Activated CD4-positive, CD25-positive, alpha-beta regulatory T cell treated with anti-CD3 and anti-CD28 coated beads, Interleukin-2, amount 50 U/mL, for 24 hours (primary cell): Measurements from ENCODE around the gene USP49.
"Not testable (repeated sequence)": the region's sequence is repeated elsewhere in the genome, so short reads cannot be mapped to it uniquely, and the experiment has no call there.

Experiments used
- ATAC-seq, 2 donors: fragments of 150-1000 bp; cut with Tn5 transposase; one replicate each; pipeline ENCODE4 v1.10.0; 2021; ENCODE audit warnings: mild to moderate bottlenecking in 1 of 2, moderate library complexity in 1 of 2

Gene USP49

DNA sequence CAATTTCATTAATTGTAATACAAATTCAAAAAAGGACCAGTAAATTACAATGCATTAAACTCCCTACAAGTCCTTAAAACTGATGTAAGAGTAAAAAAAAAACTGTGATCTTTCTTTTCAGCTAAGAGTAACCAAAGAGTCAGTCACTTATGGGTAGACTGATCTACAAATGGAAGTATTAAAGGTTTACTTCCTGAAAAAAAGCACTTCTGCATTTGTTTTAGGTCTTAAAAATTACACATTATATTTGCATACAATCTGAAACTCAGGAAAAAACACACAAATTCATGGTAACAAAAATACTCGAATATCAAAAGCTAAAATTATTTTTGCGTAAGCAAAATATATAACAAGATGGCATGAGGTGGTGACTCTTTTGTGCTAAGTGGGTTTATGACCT is 23.5 kb downstream of the USP49 start:
- ATAC-seq: no peak

DNA sequence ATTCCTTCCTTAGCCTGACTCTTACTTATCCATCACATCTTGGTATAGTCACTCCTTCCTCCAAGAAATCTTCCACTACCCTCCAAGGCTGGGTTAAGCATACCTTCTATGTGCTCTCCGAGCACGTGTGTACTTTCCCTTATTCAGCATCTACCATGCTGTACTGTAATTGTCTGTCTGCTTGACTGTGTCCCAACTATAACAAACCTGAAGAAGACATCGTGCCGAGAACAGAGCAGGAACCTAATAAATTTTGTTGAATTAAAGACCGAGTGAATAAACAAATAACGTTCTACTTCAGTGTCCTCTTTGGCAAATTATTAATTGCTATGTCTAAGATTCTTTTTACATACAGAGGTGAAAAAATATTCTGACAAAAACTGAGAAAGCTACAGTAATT is 35.8 kb downstream of the USP49 start:
- ATAC-seq: no peak

GRCh38 chr6:41858703-41859102 is 36.5 kb downstream of the USP49 start:
- ATAC-seq: no peak

- no peak for ATAC-seq
Measured at GRCh38 chr6:41850861-41851260, 44.3 kb downstream of the USP49 start.

DNA sequence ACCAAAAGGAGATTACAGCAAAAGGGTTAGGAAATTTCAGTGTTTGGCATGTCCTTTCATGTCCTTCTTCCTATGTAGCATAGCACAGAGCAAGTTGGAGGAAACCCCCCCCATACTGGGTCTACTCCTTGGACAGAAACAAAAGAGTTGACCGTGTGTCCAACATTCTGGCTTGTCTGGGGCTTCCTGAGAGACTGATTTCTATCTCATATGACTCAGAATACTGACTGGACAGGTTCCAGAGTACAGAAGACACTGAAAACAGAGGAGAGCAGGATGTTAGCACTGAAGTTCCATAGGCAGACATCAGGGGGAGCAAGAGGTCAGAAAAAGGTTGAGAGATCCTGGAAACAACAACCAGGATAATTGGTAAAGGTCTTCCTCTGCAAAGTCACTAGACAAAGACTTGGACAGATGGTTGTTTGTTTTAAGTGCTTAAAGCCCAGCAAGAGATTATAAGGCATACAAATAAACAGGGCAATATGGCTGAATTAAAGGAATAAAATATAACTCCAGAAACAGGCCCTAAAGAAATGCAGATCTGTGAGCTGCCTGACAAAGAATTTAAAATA is 48.4 kb downstream of the USP49 start:
- ATAC-seq: peak; percentile 38 to 60

DNA sequence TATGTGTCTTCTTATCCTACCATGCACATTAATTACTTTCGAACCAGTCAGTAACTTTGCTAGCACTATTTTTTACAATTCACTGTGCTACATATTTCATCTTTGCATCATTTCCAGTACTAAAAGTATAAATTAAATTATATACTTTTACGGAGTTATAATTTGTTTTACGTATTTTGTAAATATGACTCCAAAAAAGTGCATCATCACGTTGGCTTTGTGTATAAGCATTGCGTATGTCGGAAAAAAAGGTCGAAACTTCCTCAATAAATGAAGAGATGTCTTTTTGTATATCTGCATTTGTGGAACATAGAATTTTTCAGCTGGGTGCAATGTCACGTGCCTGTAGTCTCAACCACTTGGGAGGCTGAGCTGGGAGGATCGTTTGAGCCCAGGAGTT is 52.0 kb downstream of the USP49 start:
- no peak for ATAC-seq

DNA sequence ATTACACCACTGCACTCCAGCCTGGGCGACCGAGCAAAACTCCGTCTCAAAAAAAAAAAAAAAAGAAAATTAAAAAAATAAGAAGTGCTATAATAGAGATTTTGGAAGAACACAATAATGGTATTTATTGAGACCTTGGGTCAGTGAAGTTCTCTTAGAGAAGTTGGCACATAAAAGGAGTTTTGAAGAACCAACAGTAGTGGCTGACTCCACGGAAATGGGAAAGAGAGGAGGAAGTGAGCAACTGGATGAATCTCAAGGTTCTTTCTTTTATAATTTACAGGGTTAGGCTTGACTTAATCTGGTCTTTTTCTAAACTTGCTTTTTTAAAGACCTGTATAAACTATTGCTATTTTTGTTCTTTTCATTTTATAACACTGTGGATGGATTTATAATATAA is 54.8 kb downstream of the USP49 start:
- no peak for ATAC-seq

- no peak for ATAC-seq
Measured at GRCh38 chr6:41836660-41837052, 58.5 kb downstream of the USP49 start.

- ATAC-seq: no peak
Measured at GRCh38 chr6:41836022-41836659, 59.0 kb downstream of the USP49 start.

GRCh38 chr6:41832263-41832662 is 62.9 kb downstream of the USP49 start:
- no peak for ATAC-seq

- ATAC-seq: no peak
Measured at GRCh38 chr6:41826343-41827022, 68.7 kb downstream of the USP49 start.

DNA sequence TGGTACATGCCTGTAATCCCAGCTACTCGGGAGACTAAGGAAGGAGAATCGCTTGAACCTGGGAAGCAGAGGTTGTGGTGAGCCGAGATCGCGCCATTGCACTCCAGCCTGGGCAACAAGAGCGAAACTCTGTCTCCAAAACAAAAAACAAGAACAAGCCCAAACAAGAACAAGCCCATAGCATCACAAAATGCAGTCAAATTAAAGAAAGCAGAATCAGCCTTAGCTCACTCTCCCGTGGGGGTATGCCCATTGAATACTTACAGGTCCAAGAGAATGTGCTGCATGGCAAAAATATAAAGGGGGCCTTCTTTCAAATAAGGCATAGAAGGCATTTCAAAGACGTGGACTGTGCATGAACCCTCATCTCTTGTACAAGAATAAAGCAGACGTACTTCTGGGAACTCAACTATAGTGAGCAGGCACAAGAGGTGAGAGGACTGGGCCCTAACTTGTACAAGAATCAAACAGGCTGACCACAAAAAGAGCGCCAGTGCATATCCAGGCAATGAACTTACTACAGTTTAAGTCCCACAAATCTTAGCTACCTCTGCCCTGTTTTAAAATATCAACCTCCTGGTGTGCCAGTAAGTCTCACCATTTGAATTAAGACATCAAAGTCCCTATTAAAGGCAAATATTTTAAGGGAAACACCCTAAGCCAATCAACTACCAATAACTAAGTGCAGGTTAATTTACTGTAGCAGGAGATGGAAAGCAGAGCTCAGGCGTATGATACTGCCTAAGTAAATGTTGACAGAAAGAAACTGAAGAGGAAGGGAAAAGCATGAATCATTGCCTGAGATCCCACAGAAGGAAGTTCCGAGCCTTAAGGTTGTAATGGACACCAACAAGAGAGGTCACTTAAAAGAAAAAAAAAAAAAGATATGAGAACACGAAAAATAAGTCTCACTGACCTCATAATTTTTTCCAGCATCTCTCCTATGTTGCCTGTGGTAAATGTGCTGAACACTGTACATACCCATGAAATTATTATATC is 70.3 kb downstream of the USP49 start:
- ATAC-seq: no peak

DNA sequence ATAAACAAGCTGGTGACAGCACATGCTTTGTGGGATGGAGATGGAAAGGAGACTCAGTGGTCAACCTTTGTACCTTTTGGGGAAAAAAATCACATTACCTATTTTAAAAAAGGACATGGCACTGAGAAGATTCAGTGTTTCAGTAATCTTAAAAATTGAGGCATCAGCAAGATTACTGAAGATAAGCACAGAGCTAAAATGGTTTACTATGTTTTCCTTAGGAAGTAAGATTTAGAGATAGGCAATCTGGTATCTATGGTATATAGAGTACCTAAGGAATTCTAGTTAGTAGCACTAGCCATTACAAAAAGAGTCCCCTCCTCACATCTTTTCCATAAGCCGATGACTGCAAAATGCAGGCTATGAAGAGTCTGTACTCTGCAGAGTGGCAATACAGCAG is 72.0 kb downstream of the USP49 start:
- no peak for ATAC-seq

DNA sequence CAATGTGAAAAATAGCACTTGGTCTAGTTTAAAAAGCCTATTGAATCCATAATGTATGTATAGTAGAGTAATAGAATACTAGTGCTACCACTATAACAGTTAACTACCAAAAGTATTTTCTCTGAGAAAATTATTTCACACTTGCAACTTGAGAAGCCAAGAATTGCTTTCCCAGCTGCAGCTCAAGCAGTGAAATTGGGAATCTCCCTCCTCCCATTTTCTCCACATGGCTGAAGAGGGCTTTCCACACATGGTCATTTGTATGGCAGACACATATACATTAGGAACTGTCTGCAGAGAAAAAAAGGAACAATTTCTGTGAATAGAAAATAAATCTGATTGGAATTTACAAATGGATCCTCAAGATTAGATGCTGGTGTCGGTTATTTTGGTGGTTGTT is 73.2 kb downstream of the USP49 start:
- ATAC-seq: no peak

DNA sequence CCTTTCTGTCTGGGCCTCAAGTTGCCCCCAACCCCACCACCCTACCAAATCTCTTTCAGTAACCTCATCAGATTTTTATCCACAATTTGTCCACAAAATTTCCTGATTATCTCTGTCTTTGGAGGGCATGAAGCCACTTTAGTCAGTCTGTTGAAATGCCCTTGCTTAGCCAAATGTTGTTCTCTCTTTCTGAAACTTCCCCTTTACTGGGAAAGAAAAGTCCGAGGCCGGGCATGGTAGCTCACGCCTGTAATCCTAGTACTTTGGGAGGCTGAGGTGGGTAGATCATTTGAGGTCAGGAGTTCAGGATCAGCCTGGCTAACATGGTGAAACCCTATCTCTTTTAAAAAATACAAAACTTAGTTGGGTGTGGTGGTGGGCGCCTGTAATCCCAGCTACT is 73.9 kb downstream of the USP49 start:
- no peak for ATAC-seq

- ATAC-seq: no peak
Measured at GRCh38 chr6:41818271-41819054, 76.7 kb downstream of the USP49 start.

DNA sequence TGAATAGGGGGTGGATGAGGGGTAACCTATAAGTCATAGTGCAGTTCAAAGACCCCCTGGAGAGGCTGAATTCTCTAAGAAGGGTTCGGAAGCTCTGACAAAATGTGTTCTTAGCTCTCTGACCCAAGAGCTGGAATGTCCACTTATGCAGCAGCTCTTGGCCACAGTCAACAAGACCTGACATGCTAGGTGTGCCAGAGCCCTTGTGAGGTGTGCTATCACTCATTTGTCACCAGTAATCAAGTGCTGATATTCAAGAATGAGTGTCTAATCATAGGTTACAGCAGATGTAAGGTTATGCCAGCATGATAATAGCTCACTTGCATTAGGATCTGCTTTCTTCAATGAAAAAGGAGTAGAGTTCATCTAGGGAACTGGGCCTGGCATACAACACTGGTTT is 79.6 kb downstream of the USP49 start:
- ATAC-seq: no peak

GRCh38 chr6:41814629-41815028 is 80.5 kb downstream of the USP49 start:
- no peak for ATAC-seq

- ATAC-seq: no peak
Measured at GRCh38 chr6:41813956-41814355, 81.2 kb downstream of the USP49 start.

GRCh38 chr6:41813469-41813868 is 81.7 kb downstream of the USP49 start:
- no peak for ATAC-seq

DNA sequence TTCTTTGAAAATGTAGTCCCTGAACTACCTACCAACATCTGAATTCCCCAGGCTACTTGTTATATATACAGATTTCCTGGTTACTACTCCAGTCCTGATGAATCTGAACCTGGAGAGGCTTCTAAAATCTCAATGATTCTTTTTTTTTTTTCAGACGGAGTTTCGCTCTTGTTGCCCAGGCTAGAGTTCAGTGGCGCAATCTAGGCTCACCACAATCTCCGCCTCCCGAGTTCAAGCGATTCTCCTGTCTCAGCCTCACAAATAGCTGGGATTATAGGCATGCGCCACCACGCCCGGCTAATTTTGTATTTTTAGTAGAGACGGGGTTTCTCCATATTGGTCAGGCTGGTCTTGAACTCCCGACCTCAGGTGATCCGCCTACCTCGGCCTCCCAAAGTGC is 83.2 kb downstream of the USP49 start:
- ATAC-seq: not testable (repeated sequence)

DNA sequence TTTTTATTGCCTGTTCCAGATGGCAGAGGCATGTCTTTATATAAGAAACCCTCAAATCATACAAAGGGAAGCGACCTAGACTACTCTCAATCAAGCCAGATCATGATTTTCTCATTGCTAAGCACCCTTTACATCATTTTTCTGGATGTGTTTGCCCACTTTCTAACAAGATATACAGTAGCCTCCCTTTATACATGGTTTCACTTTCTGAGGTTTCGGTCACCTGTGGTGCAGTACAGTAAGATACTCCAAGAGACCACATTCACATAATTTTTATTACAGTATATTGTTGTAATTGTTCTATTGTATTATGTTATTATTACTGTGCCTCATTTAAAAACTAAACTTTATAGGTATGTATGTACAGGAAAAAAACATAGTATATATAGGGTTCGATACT is 84.1 kb downstream of the USP49 start:
- no peak for ATAC-seq
